ENCODE measurements around the gene ASCC3. TPM values are rescaled to one million over a fixed set of nuclear protein-coding genes. Genes with fewer than 3 reads are reported as not detected.

ASCC3 gene
- total RNA-seq, 1 experiment from 2014 or later = 40.5 TPM

GRCh38 chr6:100592929-100593328 is 288.2 kb downstream of the ASCC3 start:
- Histone ChIP-seq H3K4me2 (ENCODE audit: low read length) (no peak overlapping the region), H3K27ac (ENCODE audit: low read depth, low read length) (no peak overlapping the region), H3K9me2 (ENCODE audit: insufficient read depth) (no peaks in the 10 kb centered on the region), H3K9ac (ENCODE audit: low read length) (no peak overlapping the region), H3K27me3 (ENCODE audit: insufficient read depth, low read length) (no peaks in the 10 kb centered on the region), H3K36me3 (ENCODE audit: control insufficient read depth in 1 of 2, insufficient read depth in 2 of 2, low read length in 2 of 2) (no peaks in the 10 kb centered on the region), H3K4me3 (replicated peaks in 1 of 2; ENCODE audit: low read depth in 1 of 2, low read length in 2 of 2) (no peak overlapping the region), H2AFZ (ENCODE audit: low read depth, low read length, poor library complexity, severe bottlenecking) (no peak overlapping the region), H3K4me1 (ENCODE audit: control insufficient read depth in 1 of 2, insufficient read depth in 2 of 2, low read length in 2 of 2) (no peaks in the 10 kb centered on the region), H3K79me2 (ENCODE audit: insufficient read depth, low read length) (no peaks in the 10 kb centered on the region), H4K20me1 (ENCODE audit: insufficient read depth) (no peaks in the 10 kb centered on the region), H3K9me3 (ENCODE audit: control insufficient read depth in 1 of 2, insufficient read depth in 1 of 2, low read depth in 1 of 2, low read length in 2 of 2) (no peaks in the 10 kb centered on the region)
- RAD21 ChIA-PET (ENCODE audit: low non-redundant PET in 1 of 2, low total read pairs in 2 of 2, uncharacterized antibody in 2 of 2, unreplicated experiment in 2 of 2) = no interaction called here
- intact Hi-C loops (cut with micrococcal nuclease) = no loop called here
- BruUV-seq (replicated peaks) = no TSS peak
- DNase-seq (ENCODE audit: low read depth, low spot score) (no peak), ATAC-seq (no peak)
- TF ChIP-seq ZFX (IDR thresholded peaks at IDR 0.05) (no peak), JUND (IDR thresholded peaks at IDR 0.05) (no peak), ATF3 (IDR thresholded peaks at IDR 0.05) (no peak), SP1 (IDR thresholded peaks at IDR 0.05; ENCODE audit: low read depth) (no peak), EGR1 (IDR thresholded peaks at IDR 0.05; ENCODE audit: low read depth) (no peak), TCF7L2 (IDR thresholded peaks at IDR 0.05; ENCODE audit: borderline replicate concordance, extremely low read depth, insufficient read depth, insufficient read length) (no peak), ZNF274 (IDR thresholded peaks at IDR 0.05; ENCODE audit: low read depth, low read length) (no peak), EZH2phosphoT487 (IDR thresholded peaks at IDR 0.05; ENCODE audit: borderline replicate concordance) (no peak), EZH2 (IDR thresholded peaks at IDR 0.05) (no peak)
- TF ChIP-seq, protein P1, sequence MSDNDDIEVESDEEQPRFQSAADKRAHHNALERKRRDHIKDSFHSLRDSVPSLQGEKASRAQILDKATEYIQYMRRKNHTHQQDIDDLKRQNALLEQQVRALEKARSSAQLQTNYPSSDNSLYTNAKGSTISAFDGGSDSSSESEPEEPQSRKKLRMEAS (IDR thresholded peaks at IDR 0.05) = no peak
- TF ChIP-seq, protein P2, sequence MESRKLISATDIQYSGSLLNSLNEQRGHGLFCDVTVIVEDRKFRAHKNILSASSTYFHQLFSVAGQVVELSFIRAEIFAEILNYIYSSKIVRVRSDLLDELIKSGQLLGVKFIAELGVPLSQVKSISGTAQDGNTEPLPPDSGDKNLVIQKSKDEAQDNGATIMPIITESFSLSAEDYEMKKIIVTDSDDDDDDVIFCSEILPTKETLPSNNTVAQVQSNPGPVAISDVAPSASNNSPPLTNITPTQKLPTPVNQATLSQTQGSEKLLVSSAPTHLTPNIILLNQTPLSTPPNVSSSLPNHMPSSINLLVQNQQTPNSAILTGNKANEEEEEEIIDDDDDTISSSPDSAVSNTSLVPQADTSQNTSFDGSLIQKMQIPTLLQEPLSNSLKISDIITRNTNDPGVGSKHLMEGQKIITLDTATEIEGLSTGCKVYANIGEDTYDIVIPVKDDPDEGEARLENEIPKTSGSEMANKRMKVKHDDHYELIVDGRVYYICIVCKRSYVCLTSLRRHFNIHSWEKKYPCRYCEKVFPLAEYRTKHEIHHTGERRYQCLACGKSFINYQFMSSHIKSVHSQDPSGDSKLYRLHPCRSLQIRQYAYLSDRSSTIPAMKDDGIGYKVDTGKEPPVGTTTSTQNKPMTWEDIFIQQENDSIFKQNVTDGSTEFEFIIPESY (IDR thresholded peaks at IDR 0.05; ENCODE audit: extremely low read depth, insufficient replicate concordance, low read length) = no peak
- TF ChIP-seq, protein P3, sequence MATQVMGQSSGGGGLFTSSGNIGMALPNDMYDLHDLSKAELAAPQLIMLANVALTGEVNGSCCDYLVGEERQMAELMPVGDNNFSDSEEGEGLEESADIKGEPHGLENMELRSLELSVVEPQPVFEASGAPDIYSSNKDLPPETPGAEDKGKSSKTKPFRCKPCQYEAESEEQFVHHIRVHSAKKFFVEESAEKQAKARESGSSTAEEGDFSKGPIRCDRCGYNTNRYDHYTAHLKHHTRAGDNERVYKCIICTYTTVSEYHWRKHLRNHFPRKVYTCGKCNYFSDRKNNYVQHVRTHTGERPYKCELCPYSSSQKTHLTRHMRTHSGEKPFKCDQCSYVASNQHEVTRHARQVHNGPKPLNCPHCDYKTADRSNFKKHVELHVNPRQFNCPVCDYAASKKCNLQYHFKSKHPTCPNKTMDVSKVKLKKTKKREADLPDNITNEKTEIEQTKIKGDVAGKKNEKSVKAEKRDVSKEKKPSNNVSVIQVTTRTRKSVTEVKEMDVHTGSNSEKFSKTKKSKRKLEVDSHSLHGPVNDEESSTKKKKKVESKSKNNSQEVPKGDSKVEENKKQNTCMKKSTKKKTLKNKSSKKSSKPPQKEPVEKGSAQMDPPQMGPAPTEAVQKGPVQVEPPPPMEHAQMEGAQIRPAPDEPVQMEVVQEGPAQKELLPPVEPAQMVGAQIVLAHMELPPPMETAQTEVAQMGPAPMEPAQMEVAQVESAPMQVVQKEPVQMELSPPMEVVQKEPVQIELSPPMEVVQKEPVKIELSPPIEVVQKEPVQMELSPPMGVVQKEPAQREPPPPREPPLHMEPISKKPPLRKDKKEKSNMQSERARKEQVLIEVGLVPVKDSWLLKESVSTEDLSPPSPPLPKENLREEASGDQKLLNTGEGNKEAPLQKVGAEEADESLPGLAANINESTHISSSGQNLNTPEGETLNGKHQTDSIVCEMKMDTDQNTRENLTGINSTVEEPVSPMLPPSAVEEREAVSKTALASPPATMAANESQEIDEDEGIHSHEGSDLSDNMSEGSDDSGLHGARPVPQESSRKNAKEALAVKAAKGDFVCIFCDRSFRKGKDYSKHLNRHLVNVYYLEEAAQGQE (IDR thresholded peaks at IDR 0.05; ENCODE audit: low read depth) = no peak
- CTCF ChIA-PET = no interaction called here
- POLR2A ChIA-PET = no interaction called here

Measured in HCT116 (cell line).